GM18511 (cell line): ENCODE results near the gene TMEM247.
"Not testable (repeated sequence)": the region's sequence is repeated elsewhere in the genome, so short reads cannot be mapped to it uniquely, and the experiment has no call there.

Experiments
- ATAC-seq: cut with Tn5 transposase; IDR thresholded peaks from one replicate; pipeline ENCODE4 v1.9.1; 2021; ENCODE audit warnings: mild to moderate bottlenecking, moderate library complexity; ENCODE audit not compliant: unreplicated experiment

TMEM247 gene

GRCh38 chr2:46509804-46510203 lies 30.4 kb downstream of the TMEM247 start:
- ATAC-seq: no peak

GRCh38 chr2:46510598-46511177 lies 31.3 kb downstream of the TMEM247 start:
- ATAC-seq: no peak

- ATAC-seq: no peak
Observed at GRCh38 chr2:46512185-46512584, 32.8 kb downstream of the TMEM247 start.

GRCh38 chr2:46514738-46515137 lies 35.4 kb downstream of the TMEM247 start:
- no peak for ATAC-seq

- ATAC-seq: no peak
Observed at GRCh38 chr2:46517485-46517884, 38.1 kb downstream of the TMEM247 start.

- ATAC-seq: no peak
Observed at GRCh38 chr2:46518861-46519260, 39.5 kb downstream of the TMEM247 start.

- ATAC-seq: no peak
Observed at GRCh38 chr2:46519265-46519664, 39.9 kb downstream of the TMEM247 start.

GRCh38 chr2:46520130-46520711 lies 40.9 kb downstream of the TMEM247 start:
- no peak for ATAC-seq

GRCh38 chr2:46521215-46521683 lies 41.9 kb downstream of the TMEM247 start:
- ATAC-seq: no peak

- ATAC-seq: not testable (repeated sequence)
Observed at GRCh38 chr2:46522385-46522784, 43.0 kb downstream of the TMEM247 start.

- ATAC-seq: no peak
Observed at GRCh38 chr2:46525522-46526155, 46.3 kb downstream of the TMEM247 start.

- no peak for ATAC-seq
Observed at GRCh38 chr2:46528880-46529279, 49.5 kb downstream of the TMEM247 start.

GRCh38 chr2:46530639-46531038 lies 51.3 kb downstream of the TMEM247 start:
- no peak for ATAC-seq

GRCh38 chr2:46531863-46532262 lies 52.5 kb downstream of the TMEM247 start:
- no peak for ATAC-seq
